Measurements from ENCODE around the gene FAM107A. TPM values are rescaled to one million over a fixed set of nuclear protein-coding genes. Genes with fewer than 3 reads are reported as not detected.
"Not testable (repeated sequence)": the region's sequence is repeated elsewhere in the genome, so short reads cannot be mapped to it uniquely, and the experiment has no call there.

The FAM107A gene
- total RNA-seq, 2 donors from 2014 or later: not detected

DNA sequence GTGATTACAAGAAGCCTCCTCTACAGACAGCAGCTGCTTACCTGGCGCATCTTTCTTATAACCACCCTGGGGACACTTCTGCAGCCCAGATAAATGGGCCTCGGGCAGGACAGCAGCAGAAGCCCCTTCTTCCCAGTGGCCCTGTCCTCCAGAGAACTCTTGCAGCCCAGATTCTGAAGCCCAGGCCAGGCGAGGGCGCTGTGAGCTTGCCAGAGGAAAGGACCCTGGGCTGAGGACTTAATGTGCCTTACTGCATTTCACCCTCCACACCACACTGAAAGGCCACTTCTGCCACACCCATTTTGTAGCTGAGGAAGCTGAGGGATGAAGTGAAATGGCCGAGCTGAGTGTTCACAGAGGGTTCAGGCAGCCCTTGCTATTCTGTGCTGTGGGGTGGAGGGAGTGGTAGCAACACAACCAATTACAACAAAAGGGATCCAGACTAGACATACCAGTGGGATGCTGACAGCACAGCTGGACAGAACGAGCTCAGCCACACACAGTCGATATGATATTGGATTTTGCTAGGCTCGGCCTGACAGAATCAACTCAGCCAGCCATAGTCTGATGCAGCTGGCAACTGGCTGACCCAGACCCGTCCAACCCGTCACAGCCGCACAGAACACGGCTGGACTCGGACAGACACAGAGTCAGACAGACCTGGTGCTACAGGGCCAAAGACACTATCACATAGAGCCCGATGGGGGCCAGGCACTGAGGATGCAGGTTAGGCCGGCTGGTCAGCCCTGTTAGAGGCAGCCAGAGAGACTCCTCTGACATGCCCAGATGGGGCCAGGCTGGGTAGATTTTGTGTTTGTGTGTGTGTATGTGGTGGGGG is 47.5 kb downstream of the FAM107A start:
- Mint-ChIP-seq H3K27ac (no peak overlapping the region), H3K4me3 (no peak overlapping the region), H3K36me3 (ENCODE audit: low read depth) (peaks cover 5% of the 10 kb centered on the region), H3K4me1 (peaks cover 10% of the 10 kb centered on the region), H3K27me3 (ENCODE audit: insufficient read depth) (peaks cover 32% of the 10 kb centered on the region), H3K9me3 (peaks cover 1% of the 10 kb centered on the region)
- peaks cover 15% of the 10 kb centered on the region for H3K27me3 ChIP-seq (ENCODE audit: control insufficient read depth, insufficient read depth, low read length, poor library complexity, severe bottlenecking)
- 72 to 85% methylated on average over 8 to 15 of the region's 15 CpGs for WGBS, 2 experiments (ENCODE audit: insufficient coverage in 1 of 2, insufficient read length in 1 of 2)
- TF ChIP-seq, protein P1, sequence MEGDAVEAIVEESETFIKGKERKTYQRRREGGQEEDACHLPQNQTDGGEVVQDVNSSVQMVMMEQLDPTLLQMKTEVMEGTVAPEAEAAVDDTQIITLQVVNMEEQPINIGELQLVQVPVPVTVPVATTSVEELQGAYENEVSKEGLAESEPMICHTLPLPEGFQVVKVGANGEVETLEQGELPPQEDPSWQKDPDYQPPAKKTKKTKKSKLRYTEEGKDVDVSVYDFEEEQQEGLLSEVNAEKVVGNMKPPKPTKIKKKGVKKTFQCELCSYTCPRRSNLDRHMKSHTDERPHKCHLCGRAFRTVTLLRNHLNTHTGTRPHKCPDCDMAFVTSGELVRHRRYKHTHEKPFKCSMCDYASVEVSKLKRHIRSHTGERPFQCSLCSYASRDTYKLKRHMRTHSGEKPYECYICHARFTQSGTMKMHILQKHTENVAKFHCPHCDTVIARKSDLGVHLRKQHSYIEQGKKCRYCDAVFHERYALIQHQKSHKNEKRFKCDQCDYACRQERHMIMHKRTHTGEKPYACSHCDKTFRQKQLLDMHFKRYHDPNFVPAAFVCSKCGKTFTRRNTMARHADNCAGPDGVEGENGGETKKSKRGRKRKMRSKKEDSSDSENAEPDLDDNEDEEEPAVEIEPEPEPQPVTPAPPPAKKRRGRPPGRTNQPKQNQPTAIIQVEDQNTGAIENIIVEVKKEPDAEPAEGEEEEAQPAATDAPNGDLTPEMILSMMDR (conservative IDR thresholded peaks at IDR 0.05): peak; percentile 89
- peaks cover 6% of the 10 kb centered on the region for H3K4me1 ChIP-seq (ENCODE audit: control insufficient read depth, insufficient read depth, low read length)
- H3K27ac ChIP-seq (ENCODE audit: low read depth, low read length): peak overlapping the region; percentile 41
- H3K4me3 ChIP-seq (ENCODE audit: low read length): no peak overlapping the region
- no peak overlapping the region for H3K9ac ChIP-seq (ENCODE audit: extremely low read depth, low read length, poor library complexity, severe bottlenecking)
- H3K9me3 ChIP-seq (ENCODE audit: control insufficient read depth, low read length): no peaks in the 10 kb centered on the region
- DNase-seq: peak; percentile 96
- H3K36me3 ChIP-seq (ENCODE audit: control insufficient read depth, insufficient read depth, low read length): no peaks in the 10 kb centered on the region

DNA sequence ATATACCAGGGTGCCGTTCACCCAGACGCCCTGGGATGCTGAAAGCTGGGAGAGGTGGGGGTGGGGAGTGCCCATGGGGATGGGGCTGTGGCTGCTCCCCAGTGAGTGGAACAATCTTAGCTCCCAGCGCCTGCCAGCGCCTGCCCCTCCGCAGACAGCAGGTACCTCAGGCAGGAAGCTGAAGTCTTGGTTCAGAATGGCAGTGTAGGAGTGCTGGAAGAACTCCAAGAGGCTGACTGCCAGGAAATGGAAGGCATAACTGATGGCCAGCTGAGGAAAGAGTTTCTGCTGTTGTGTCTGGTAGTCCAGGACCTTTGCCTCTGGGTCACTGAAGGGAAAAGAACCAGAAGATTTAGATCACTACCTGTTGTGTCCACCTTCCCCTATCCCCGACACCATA is 48.6 kb downstream of the FAM107A start:
- no peak overlapping the region for H3K27ac Mint-ChIP-seq

DNA sequence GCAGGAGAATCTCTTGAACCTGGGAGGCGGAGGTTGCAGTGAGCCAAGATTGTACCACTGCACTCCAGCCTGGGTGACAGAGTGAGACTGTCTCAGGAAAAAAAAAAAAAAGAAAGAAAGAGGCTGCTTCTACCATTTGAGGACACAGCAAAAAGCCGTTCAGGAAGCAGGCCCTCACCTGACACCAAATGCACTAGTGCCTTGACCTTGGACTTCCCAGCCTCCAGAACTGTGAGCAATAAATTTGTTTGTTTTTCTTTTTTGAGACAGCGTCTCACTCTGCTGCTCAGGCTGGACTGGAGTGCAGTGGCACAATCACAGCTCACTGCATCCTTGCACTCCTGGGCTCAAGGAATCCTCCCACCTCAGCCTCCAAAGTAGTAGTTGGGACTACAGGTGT is 49.8 kb downstream of the FAM107A start:
- H3K27ac ChIP-seq (ENCODE audit: low read depth, low read length); H3K4me3 Mint-ChIP-seq; H3K4me1 ChIP-seq (ENCODE audit: control insufficient read depth, insufficient read depth, low read length); DNase-seq; H3K27ac Mint-ChIP-seq; H3K9me3 ChIP-seq (ENCODE audit: control insufficient read depth, low read length); H3K9ac ChIP-seq (ENCODE audit: extremely low read depth, low read length, poor library complexity, severe bottlenecking); H3K4me3 ChIP-seq (ENCODE audit: low read length); H3K9me3 Mint-ChIP-seq; H3K36me3 ChIP-seq (ENCODE audit: control insufficient read depth, insufficient read depth, low read length); H3K36me3 Mint-ChIP-seq (ENCODE audit: low read depth): not testable (repeated sequence)
- H3K27me3 ChIP-seq (ENCODE audit: control insufficient read depth, insufficient read depth, low read length, poor library complexity, severe bottlenecking): peaks cover 24% of the 10 kb centered on the region
- WGBS, 2 experiments (ENCODE audit: insufficient coverage in 1 of 2, insufficient read length in 1 of 2): 94 to 97% methylated on average over 3 of the region's 3 CpGs
- Mint-ChIP-seq H3K27me3 (ENCODE audit: insufficient read depth) (peaks cover 38% of the 10 kb centered on the region), H3K4me1 (peaks cover 13% of the 10 kb centered on the region)

More for the DNA sequence above, 48.6 kb downstream of the FAM107A start:
- no peaks in the 10 kb centered on the region for H3K36me3 ChIP-seq (ENCODE audit: control insufficient read depth, insufficient read depth, low read length)
- no peak overlapping the region for H3K9ac ChIP-seq (ENCODE audit: extremely low read depth, low read length, poor library complexity, severe bottlenecking)
- peaks cover 5% of the 10 kb centered on the region for H3K36me3 Mint-ChIP-seq (ENCODE audit: low read depth)
- peaks cover 38% of the 10 kb centered on the region for H3K27me3 Mint-ChIP-seq (ENCODE audit: insufficient read depth)
- 88 to 92% methylated on average over 6 of the region's 6 CpGs for WGBS, 2 experiments (ENCODE audit: insufficient coverage in 1 of 2, insufficient read length in 1 of 2)
- H3K27me3 ChIP-seq (ENCODE audit: control insufficient read depth, insufficient read depth, low read length, poor library complexity, severe bottlenecking): peaks cover 24% of the 10 kb centered on the region
- H3K27ac ChIP-seq (ENCODE audit: low read depth, low read length): no peak overlapping the region
- TF ChIP-seq, protein P1 (conservative IDR thresholded peaks at IDR 0.05): no peak
- no peak overlapping the region for H3K4me3 Mint-ChIP-seq
- DNase-seq: no peak
- peaks cover 15% of the 10 kb centered on the region for H3K4me1 Mint-ChIP-seq
- peaks cover 6% of the 10 kb centered on the region for H3K4me1 ChIP-seq (ENCODE audit: control insufficient read depth, insufficient read depth, low read length)
- peaks cover 1% of the 10 kb centered on the region for H3K9me3 Mint-ChIP-seq
- no peaks in the 10 kb centered on the region for H3K9me3 ChIP-seq (ENCODE audit: control insufficient read depth, low read length)
- H3K4me3 ChIP-seq (ENCODE audit: low read length): no peak overlapping the region
